ENCODE measurements around the gene CINP.
"Not testable (repeated sequence)": the region's sequence is repeated elsewhere in the genome, so short reads cannot be mapped to it uniquely, and the experiment has no call there.

The CINP gene

DNA sequence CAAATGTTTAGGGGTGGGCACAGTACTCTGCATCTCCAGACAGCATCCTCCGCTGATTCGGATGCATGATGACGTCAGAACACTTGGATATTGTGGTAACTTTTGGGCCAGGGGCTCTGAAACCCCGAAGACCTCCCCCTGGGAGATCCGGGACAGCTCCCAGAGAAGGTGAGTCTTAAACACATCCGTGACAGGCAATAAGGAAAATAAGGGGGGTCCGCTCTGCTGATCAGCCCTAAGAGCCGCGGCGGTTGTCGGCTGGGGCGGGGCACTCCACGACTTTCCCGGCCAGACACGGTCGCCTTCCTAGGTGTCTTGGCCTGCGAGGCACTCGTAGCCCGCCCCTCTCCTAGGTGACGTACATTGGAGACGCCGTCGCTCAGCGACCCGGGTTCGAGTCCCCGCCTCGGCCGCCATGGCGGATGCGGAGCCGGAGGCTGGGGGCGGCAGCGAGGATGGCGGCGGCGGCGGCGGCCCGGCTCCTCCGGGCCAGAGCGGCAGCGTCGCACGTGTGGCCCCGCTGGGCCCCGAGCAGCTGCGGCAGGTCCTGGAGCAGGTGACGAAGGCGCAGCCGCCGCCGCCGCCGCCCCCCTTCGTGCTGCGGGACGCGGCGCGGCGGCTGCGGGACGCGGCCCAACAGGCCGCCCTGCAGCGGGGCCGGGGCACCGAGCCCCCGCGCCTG lies 43.2 kb downstream of the CINP start, which contains the start of gene ZNF839:
ZNF839 (plus strand) TSS at position 396 of the 682 bp plus-strand sequence; CDS start at position 416, 20 bp downstream.
- peak; percentile 87 for DNase-seq

DNA sequence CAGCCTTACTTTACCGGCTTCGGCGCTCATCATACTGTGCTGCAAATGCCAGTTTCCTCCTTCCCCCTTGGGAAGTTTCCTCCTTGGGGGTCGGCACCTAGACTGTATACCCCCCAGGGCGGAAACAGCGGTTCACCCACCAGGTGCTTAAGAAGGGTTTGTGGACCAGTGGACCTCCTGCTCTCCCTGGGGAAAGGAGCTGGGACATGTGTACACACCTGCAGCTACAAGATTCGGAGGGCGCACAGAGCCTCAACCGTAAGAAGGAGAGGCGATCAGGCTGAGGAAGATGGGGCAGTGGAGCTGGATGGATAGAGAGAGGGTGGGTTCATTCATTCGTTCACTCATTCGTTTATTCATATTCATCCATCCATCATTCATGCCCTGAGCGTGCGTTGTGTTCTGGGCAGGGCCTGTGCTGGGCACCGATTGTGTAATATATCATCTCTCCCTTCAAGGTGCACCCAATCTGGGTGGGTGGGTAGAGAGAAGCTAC lies 43.9 kb downstream of the CINP start:
- DNase-seq: no peak

GRCh38 chr14:102317564-102318248 lies 45.0 kb downstream of the CINP start:
- DNase-seq: no peak

- peak; percentile 55 for DNase-seq
Measured at GRCh38 chr14:102316743-102317563, 45.7 kb downstream of the CINP start.

- no peak for DNase-seq
Measured at GRCh38 chr14:102316338-102316742, 46.4 kb downstream of the CINP start.

GRCh38 chr14:102315121-102315520 lies 47.6 kb downstream of the CINP start:
- DNase-seq: no peak

- peak; percentile 30 for DNase-seq
Measured at GRCh38 chr14:102314242-102315011, 48.3 kb downstream of the CINP start.

- peak; percentile 87 for DNase-seq
Measured at GRCh38 chr14:102304611-102305506, 57.8 kb downstream of the CINP start, which contains the start of gene MOK. Gene MOK (minus strand): TSS chr14:102305164. CDS start chr14:102304968, 196 bp downstream.

- DNase-seq: no peak
Measured at GRCh38 chr14:102303664-102304063, 59.0 kb downstream of the CINP start.

DNA sequence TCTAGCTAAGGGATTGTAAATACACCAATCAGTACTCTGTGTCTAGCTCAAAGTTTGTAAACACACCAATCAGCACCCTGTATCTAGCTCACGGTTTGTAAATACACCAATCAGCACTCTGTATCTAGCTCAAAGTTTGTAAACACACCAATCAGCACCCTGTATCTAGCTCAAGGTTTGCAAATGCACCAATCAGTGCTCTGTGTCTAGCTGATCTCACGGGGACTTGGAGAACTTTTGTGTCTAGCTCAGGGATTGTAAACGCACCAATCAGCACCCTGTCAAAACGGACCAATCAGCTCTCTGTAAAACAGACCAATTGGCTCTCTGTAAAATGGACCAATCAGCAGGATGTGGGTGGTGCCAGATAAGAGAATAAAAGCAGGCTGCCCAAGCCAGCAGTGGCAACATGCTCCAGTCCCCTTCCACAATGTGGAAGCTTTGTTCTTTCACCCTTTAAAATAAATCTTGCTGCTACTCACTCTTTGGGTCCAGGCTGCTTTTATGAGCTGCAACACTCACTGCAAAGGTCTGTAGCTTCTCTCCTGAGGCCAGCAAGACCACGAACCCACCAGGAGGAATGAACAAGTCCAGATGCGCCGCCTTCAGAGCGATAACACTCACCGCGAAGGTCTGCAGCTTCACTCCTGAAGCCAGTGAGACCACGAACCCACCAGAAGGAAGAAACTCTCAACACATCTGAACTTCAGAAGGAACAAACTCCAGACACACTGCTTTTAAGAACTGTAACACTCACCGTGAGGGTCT lies 64.2 kb downstream of the CINP start:
- DNase-seq: not testable (repeated sequence)
